HG03095 (cell line): ENCODE results near the gene NAGA.
"Not testable (repeated sequence)": the region's sequence is repeated elsewhere in the genome, so short reads cannot be mapped to it uniquely, and the experiment has no call there.

Source experiments
- ATAC-seq: cut with Tn5 transposase; IDR thresholded peaks from one replicate; pipeline ENCODE4 v1.9.1; 2021; ENCODE audit warnings: moderate library complexity; ENCODE audit not compliant: unreplicated experiment

Gene NAGA

DNA sequence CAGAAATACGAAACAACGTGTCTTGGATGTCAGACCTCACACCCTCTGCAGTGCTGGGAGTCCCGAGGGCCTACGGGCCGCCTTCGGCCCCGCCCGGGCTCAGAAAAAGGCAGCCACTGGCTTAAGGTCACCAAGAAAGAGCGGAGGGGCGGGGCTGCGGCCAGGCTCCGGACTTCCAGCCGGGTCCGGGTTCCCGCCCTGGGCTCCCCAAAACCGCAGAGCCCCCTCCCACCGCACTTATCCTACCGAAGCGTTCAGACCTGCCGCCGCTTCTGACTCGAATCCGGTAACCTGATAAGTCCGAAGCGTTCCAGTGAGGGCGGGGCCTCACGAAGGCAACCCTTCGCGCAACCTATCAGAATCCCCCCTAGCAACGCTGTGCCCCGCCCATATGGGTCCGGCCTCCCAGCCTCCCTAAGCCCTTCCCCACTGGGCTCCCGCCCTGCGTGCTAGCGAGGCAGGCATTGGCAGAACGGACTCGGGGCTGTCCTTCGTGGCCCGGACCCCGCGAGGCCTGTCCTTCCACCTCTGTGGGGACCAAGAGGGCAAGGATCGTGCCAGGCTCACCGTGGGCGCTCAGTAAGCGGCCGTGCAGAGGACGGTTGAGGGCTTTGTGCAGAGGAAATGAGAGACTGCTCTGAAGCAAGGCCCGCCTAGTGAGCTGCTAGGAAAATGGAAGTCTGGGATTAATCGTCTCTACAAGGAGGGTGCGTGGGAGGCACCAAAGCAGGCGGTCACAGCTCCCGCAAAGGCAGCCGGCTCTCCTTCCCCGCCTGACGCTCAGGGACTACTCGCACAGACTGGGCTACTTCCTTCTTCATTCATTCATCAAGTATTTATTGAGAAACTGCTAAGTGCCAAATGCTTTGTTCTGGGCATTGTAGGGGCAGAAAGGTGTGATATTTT lies at the start of gene NAGA:
NAGA (minus strand) TSS at position 296 of the 906 bp plus-strand sequence. CDS start 515 bp downstream, outside the sequence.
- ATAC-seq: peak; percentile 83

DNA sequence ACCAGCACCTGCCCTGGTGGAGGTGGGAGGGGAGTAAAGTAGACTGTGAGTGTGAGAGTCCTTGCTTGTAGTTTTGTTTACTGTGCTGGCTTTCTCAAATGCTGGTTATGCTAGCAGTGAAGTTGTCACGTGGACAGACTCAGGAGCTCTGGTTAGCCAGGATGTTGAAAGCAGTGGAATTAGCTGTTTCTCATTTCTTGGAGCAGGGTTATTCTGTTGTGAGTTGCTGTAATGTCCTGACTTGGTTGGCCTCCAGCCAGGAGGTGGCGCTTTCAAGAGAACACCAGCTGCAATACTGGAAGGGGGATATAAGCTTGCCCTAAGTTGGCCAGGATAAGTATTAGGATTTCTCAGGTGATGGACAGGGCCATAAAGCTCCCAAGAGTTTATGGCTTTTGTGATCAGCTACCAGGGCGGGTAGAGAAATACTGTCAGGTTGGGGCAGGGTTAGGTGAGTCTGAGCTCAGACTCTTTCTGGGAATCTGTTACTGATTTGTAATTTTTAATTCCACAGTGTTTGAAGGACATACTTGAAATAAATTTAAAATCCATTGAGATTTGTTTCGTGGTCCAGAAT lies 46.3 kb upstream of the NAGA start:
- ATAC-seq: no peak

DNA sequence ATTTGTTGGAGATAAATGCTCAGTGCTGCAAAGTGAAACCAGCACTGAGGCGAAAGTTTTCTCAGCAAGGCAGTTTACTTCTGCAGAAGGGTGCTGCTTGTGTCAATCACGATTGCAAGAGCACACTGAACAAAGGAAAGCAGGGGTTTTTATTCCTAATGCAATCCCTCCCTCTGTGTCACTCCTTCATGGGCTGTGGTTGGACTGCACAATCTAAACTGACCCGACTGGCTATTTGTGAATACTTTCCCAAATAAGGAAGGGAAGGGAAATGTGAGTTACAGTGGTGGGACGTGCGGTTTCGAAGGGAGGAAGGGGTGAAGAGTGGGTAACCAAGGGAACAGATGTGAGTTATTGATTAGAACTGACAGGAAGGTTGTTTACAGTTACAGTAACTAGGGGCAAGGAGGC lies 44.8 kb upstream of the NAGA start:
- not testable (repeated sequence) for ATAC-seq

DNA sequence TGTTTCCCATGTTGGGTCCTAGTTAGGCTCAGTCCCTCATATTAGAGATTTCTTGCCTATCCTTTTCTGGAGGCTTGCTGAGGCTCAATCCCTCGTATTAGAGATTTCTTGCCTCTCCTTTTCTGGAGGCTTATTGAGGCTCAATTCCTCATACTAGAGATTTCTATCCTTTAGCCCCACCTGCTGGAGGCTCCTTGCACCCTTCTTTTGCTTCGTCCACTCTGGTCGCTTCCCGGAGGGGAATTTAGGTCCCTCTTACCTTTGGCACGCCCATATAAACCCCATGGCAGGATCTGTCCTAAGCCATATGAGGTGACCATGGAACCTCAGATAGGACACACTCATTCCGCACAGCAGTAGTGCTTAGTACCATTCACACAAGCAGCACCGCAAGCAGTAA lies 44.1 kb upstream of the NAGA start:
- ATAC-seq: no peak

DNA sequence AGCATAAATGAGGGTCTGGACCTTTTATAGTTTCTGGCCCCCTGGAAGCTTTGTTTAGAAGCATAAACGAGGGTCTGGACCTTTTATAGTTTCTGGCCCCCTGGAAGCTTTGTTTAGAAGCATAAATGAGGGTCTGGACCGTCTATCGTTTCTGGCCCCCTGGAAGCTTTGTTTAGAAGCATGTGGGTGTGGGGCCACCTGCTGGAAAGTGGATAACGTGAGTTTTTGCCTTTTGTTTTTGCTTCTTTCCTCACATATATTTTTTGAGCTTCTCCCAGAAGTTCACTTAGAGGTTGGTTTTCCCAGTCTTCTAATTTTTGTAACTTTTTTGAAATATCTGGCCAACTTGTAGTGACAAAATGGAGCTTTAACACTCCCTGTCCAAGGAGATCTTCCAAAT lies 42.2 kb upstream of the NAGA start:
- ATAC-seq: not testable (repeated sequence)

DNA sequence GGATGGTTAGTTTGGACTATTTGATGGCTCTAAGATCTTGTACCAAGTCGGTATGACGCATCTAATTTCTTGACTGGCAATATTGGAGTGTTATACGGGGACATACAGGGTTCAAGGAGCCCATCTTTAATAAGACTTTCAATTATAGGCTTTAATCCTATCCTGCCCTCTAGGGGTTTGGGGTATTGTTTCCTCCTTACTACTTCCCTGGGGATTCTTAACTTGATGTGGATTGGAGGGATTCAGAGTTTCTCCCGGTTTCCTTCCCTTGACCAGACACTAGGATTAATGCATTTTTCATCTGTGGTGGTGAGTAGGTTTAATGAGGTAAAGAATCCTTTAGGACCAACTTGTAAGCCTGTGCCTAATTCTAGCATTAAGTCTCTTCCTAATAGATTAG lies 41.2 kb upstream of the NAGA start:
- ATAC-seq: no peak

DNA sequence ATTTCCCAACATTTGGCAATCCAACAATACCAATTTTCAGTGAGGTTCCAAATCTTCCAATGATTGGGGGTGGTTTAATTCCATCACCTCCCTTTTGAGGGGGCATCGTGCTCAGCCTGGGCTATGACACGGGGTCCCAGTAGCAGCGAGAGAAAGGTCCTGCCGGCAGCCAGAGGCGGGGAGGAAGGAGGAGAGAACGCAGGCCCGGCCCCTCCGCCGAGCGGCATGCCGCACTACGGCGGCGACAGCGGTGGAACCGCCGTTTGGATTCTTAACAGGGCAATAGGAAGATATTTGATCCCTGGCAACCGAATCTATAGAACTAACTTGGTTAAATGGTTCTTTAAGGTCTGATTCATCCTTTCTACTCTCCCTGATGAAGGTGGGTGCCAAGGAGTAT lies 38.2 kb upstream of the NAGA start:
- ATAC-seq: no peak

DNA sequence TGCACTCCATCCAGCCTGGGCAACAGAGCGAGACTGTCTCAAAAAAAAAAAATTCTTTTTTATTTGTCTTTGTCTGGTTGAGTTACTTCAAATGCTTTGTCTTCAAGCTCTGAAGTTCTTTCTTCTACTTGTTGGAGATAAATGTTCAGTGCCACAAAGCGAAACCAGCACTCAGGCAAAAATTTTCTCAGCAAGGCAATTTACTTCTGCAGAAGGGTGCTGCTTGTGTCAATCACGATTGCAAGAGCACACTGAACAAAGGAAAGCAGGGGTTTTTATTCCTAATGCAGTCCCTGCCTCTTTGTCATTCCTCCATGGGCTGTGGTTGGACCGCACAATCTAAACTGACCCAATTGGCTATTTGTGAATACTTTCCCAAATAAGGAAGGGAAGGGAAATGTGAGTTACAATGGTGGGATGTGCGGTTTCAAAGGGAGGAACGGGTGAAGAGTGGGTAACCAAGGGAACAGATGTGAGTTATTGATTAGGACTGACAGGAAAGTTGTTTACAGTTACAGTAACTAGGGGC lies 33.8 kb upstream of the NAGA start:
- not testable (repeated sequence) for ATAC-seq

DNA sequence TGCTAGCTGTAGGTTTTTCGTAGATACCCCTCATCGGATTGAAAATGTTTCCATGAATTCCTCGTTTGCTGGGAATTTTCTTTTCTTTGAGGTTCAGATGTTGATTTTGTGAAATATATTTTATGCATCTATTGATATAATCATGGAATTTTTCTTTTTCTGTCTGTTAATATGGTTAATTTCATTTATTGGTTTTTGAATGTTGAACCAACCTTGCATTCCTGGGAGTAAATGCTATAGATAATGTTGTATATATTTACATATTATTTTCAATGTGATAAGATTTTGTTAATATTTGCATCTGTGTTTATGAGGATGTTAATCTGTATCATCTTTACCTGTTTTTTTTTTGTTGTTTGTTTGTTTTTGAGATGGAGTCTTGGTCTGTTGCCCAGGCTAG lies 30.6 kb upstream of the NAGA start:
- no peak for ATAC-seq

DNA sequence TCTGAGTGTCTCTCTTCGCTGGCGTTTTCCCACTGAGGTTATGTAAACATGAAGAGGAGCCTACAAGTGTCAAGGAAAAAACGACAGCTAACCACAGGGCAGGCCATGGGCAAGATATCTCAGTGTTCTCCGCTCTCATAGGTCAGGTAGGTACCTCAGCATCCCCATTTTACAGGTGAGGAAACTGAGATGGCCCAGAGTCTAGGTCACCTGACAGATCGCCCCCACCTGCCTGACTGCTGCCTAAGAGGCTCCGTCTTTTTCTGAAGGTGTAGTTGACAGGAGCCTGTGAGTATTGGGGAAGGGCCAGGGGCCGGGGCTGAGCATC lies 20.8 kb upstream of the NAGA start:
- no peak for ATAC-seq

DNA sequence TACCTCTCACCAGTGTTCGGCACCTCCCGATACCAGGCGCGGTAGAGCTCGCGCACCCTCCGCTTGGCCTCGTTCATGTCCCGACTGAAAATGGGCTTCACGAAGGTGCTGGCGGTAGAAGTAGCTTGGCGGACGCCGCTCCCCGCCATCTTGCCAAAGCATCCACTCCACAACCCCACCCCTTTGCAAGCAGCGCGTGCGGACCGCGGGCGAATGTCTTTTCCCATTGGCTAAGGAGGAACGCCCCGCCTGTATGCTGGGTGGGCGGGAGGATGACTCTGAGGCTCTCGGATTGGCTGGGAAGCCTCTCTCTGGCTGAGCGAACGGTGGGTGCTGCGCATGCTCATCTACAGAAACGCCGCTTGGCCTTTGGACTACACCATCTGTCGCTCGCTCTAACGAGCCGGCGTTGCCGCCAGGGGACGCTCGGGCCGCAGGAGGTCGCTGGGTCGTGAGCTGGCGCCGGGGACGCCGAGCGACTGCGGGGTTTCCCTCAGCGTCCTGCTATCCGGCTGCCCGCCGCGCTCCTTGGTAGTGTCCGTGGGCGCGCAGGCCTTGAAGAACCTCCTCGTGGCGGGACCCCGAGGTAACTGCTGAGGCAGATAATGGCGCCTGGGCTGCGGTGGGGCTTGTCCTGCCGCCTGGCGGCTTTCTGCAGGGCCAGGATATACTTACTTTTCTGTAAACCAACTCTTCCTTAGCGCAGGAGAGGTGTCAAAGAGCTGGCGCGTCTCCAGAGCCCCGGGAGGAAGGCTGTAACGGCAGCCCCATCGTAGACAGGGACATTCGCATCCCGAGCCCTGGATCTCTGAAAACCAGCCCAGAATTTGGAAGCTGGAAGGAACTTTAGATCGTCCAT lies 20.2 kb upstream of the NAGA start, which contains the start of gene NDUFA6:
NDUFA6 (minus strand) TSS at position 177 of the 859 bp plus-strand sequence; CDS start at position 149, 28 bp downstream.
- ATAC-seq: peak; percentile 86

DNA sequence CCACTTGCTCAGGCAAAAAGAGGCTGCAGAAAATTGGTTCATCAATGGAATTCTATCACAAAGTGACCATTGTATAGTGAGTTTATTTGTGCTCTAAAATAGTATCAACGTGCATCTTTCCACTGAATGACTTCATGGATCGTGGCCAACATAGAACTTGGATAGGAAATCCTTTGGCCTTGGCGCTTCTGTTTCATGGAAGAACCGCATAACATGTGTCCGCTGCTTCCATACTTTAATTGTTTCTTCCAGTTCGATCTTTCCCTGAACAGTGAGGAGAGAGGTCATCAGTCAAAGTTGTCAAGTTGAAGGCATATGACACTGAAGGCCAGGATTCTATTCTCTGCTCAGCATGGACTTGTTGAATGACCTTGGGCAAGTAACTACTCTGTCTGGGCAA lies 15.4 kb upstream of the NAGA start:
- no peak for ATAC-seq

DNA sequence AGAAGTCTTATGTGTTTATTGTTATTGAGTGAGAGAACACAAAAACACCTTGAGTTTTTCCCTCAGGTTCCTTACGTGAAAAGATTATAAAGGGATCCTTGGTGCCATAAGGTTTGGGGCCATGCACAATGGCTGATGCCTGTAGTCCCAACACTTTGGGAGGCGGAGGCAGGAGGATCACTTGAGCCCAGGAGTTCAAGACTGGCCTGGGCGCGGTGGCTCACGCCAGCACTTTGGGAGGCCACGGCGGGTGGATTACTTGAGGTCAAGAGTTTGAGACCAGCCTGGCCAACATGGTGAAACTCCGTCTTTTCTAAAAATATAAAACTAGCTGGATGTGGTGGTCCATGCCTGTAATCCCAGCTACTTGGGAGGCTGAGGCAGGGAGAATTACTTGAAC lies 14.3 kb upstream of the NAGA start:
- ATAC-seq: no peak

DNA sequence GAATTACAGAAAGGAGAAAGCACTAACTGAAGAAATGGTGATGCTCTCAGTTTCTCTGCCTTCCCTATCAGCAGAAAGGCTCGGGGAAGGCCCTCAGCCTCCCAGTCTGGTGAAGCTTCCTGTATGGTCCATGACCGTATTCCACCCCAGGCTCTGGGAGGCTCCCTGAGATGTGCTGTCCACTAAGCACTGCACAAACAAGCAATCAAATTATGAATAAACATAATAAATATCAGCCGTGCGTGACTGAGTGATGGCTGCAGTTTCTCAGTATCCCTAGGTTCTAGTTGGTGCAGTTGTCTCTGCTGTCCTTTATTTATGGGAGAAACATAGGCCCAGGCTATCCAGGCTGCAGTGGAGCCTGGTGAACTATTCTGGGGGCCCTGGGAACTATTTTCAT lies 12.5 kb upstream of the NAGA start:
- ATAC-seq: no peak

DNA sequence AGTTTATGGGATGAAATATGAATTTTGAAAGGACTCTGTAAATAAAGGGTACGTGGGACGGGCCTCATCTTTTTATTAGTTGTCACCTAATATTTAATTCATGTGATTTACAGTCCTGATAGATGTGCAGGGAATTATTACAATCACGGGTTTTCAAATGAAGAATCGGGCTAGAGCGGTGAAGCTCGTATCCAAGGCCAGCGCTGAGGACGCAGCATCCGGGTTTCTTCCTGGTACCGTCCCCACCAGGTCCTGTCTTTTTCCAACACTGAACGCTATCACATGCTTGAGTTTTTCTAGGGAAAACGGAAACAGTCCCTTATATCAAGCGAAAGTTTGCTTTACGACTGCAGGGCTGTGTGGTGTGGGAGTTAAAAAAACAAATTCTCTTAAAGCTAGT lies 9.7 kb upstream of the NAGA start:
- no peak for ATAC-seq

DNA sequence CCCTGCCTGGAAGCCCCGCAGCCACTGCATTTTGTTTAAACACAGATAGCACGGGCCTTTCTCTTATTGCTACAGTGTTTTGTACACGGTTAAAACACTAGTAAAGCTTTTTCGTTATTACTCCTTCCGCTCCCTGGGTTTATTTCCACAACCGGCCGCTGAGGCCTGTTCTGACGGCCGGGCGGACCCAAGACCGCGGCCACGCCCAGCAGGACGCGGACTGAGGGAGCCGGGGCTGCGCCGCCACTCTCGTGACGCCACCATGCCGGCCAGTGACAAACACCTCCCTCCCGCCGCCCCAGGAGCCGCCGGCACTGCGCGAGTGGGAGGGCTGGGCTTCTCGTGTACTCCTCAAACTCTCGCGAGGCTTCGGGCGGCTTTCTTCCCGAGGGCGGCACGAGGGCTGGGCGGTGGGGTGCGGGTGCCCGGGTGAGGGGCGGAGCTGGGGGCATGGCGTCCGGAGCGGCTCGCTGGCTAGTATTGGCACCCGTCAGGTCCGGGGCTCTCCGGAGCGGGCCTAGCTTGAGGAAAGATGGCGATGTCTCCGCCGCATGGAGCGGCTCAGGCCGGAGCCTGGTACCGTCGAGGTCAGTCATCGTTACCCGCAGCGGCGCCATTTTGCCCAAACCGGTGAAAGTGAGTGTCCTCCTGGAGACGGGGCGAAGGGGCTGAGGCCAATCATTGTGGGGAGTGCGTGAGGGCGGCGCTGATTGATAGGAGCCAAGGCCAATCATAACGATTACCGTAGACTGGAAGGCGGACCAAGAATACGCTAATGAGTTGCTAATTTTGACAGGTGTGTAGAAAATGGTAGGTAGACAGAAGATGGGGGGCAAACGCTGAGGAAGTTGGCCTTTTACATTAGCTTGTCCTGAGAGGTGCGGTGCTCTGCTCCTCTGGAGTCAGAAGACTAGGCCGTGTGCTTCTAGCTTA lies 9.0 kb upstream of the NAGA start, which contains the start of gene SMDT1:
SMDT1 (plus strand) TSS at position 382 of the 933 bp plus-strand sequence; CDS start at position 451, 69 bp downstream.
- ATAC-seq: peak; percentile 80

DNA sequence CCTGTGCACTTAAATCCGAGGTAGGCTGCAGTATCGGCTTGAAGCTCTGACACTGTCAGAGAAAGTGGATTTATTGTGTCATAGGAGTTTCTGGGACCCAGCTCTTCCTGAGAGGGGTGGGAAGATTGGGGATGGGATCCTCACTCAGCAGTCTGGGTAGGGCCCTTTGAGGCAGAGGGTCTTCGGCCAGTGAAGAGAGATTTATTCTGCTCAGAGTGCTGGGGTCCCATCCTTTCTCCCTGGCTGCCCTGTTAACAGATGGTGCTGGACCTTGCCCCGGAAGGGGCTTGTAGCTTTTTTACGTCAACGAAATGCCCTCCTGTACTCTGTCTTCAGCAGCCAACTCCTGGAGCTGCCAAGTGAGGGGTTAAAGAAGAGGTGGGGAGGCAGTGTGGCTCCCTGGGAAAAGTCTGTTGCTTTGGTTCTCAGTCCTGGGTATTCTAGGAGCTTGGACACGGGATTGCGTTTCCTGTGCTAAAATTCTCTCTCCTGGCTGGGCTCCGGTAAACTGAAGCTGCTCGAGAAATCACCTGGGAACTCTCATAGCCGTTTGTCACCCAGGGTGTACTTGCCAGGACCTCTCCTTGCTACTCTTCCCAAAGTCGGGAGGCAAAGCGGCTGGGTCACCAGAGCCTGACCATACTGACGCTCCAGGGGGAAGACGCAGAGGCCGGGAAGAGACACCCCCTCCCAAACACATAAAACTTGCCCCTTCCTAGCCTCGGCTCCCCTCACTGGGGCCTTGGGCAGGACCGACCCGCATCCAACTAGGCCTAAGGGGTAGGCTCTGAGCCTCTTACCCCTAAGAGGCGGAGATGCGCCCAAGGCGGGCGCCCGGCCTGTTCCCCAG lies 8.1 kb upstream of the NAGA start:
- peak; percentile 4 for ATAC-seq

DNA sequence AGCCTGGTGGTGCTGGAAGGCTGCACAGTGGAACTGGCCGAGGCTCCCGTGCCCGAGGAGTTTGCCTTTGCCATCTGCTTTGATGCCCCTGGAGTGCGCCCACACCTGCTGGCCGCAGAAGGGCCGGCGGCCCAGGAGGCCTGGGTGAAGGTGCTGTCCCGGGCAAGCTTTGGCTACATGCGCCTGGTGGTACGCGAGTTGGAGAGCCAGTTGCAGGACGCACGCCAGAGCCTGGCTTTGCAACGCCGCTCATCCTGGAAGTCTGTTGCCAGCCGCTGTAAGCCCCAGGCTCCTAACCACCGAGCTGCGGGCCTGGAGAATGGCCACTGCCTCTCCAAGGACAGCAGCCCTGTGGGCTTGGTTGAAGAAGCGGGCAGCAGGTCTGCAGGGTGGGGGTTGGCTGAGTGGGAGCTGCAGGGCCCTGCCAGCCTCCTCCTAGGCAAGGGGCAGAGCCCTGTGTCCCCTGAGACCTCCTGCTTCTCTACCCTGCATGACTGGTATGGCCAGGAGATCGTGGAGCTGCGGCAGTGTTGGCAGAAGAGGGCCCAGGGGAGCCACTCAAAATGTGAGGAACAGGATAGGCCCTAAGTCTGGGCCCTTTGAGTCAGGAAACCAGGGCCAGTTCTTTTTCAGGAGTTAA lies 7.0 kb upstream of the NAGA start:
- ATAC-seq: no peak
